HG02938 (cell line): ENCODE measurements around the gene XRCC6.
"Not testable (repeated sequence)": the region's sequence is repeated elsewhere in the genome, so short reads cannot be mapped to it uniquely, and the experiment has no call there.

Experiments used
- ATAC-seq: cut with Tn5 transposase; IDR thresholded peaks from one replicate; pipeline ENCODE4 v1.9.1; 2021; ENCODE audit warnings: mild to moderate bottlenecking, moderate library complexity; ENCODE audit not compliant: unreplicated experiment

Gene XRCC6

DNA sequence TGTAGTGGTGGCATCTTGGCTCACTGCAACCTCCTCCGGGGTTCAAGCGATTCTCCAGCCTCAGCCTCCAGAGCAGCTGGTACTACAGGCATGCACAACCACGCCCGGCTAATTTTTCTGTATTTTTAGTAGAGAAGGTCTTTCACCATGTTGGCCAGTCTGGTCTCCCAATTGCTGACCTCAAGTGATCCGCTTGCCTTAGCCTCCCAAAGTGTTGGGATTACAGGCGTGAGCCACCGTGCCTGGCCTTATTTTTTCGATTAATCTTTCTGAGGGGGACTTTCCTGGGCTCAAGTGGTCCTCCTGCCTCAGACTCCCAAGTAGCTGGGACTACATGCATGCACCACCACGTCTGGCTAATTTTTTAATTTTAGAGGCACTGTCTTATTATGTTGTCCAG is 62.0 kb downstream of the XRCC6 start:
- ATAC-seq = no peak

DNA sequence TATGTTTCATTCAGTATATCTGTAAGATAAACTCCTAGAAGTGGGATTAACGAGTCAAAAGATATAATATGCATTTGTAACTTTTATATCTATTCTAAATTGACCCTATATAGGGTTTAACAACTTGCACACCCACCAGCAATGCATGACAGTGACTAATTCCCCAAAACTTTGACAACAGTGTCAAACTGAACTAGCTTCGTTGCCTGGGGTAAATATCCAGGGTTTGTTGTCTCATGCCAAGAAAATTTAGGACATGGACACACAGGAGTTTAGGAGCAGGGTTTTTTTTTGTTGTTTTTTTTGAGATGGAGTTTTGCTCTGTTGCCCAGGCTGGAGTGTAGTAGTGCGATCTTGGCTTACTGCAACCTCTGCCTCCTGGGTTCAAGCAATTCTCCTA is 62.5 kb downstream of the XRCC6 start:
- ATAC-seq = no peak

DNA sequence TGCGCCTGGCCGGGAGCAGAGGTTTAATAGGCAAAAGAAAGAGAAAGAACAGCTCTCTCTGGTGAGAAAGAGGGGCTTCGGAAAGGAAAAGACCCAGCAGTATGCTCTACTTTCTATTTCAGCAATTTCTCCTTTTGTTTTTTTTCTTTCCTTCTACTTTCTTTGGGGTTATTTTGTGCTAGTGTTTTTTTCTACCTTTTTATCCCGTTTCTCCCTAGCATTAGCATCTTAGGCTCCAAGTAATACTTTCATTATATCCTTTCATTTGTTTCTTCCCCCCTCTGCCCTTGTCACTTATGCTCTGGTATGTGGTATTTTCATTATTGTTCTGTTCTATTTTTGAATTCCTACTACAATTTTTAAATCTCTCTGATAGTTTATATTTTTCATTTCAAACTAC is 63.1 kb downstream of the XRCC6 start:
- no peak for ATAC-seq

DNA sequence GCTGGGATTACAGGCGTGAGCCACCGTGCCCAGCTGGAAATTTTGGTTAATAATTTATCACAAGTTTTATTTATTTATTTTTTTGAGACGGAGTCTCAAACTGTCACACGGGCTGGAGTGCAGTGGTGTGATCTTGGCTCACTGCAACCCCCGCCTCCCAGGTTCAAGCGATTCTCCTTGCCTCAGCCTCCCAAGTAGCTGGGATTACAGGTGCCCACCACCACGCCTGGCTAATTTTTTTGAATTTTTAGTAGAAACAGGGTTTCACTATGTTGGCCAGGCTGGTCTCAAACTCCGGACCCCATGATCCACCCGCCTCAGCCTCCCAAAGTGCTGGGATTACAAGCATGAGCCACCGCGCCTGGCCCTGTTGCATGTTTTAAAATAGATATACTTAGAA is 65.8 kb downstream of the XRCC6 start:
- not testable (repeated sequence) for ATAC-seq

DNA sequence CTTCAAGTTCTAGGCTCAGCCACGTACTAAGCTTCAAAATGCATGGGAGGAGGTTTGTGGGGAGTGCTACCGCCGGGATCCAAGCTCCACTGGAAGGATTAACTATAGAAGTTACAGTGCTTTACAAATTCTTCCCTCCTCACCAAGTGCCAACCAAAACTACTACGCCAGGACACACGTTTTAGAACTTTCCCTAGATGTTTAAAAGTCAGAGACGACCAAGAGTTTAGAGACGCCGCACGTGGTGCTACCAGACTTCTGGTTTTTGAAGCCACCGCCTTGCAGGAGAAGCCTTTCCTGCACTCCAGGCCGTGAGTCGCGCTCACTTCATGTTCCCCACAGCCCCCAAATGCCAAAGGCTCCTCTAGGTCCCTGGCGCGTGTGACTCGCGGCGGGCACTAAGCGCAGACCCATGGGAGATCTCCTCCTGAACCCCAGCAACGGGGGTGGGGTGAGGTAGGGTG is 66.8 kb downstream of the XRCC6 start:
- ATAC-seq = no peak

DNA sequence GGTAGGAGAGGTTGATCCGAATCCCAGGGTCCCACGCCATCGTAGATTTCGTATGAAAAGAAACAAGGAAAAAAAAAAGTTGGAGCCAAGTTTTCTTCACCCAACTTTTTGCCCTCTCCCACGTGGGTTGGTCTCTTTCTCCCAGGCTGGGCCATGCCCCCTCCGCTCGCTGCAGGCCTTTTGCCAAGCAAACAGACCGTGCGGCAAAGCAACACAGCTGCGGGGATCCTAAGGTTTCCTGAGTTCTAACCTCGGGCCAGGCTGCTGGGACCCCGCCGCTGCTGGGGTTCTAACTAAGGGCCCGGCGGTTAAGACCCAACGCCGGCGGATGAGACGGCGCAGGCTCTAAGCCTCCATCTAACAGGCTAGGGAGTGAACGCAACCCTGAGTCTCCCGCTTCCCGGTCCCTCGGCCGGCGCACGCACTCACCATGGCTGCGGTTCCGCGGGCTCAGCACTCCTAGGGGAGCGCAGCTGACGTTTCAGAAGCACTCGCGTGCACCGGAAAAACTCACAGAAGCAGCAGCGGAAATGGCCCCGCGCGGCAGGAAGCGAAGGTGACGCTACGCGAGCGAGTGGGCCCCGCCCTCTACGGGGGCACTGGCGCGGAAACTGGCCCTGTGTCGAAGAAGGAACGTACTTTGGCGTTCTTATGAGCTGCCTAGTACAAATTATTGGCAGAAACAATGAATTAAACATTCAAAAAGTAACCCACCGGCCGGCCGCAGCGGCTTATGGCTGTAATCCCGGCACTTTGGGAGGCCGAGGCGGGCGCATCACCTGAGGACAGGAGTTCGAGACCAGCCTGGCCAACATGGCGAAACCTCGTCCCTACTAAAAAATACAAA is 67.5 kb downstream of the XRCC6 start, which contains the start of gene SNU13:
TSS of gene SNU13 (minus strand) at position 503 of the 847 bp plus-strand sequence. CDS start at position 432, 71 bp downstream.
- ATAC-seq = peak; percentile 84

DNA sequence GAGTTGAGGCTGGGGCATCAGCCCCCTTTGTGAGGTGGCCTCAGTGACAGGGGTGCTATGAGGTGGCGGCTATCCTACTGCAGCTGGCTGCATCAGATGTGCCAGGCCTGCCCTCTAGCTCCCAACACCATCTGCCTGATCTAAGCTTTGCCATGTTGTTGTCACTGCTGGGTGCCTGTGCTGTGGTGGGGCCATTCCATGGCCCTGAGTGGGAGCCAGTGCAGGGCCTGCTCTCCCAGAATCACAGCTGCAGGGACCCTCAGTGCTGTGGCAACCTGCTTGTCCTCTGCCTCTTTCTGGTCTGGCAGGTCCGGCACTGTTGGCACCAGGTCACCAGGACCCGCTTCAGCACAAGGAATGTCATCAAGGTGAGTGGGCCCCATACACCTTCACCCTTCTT is 69.4 kb downstream of the XRCC6 start:
- ATAC-seq = no peak

DNA sequence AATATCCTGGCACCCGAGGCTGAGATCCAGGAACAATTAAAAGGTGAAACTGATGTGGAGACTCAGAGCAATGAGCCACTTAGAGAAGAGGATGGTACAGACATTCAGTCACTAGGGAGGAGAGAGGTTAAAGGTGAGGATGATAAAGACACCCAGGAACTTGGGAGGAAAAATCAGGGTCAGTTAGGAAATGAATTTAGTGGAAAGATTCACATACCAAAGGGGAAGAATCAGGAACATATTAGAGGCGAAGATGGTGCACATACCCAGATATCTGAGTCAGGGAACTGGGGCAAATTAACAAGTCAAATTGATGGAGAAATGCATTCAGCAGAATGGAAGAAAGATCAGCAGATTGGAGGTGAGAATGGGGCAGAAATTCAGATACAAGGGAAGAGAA is 74.1 kb downstream of the XRCC6 start:
- ATAC-seq = no peak

DNA sequence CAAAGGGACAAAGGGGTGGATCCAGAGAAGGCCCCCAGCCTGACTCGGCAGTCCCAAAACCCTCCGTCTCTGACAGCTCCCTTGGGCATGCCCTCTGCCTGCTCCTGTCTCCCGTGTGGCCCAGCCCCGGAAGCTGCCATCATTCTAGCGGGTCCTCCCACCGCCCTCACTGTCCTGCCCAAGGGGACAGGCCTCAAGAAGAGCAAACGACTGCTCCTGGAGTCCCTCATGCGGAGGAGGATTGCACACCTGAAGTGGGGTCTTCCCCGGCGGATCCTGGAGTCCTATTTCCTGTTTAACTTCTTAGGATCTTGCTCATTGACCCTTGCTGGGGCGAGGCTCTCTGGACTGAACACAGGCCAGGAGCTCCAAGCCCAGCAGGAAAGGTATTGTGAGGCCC is 75.6 kb downstream of the XRCC6 start:
- ATAC-seq = no peak

DNA sequence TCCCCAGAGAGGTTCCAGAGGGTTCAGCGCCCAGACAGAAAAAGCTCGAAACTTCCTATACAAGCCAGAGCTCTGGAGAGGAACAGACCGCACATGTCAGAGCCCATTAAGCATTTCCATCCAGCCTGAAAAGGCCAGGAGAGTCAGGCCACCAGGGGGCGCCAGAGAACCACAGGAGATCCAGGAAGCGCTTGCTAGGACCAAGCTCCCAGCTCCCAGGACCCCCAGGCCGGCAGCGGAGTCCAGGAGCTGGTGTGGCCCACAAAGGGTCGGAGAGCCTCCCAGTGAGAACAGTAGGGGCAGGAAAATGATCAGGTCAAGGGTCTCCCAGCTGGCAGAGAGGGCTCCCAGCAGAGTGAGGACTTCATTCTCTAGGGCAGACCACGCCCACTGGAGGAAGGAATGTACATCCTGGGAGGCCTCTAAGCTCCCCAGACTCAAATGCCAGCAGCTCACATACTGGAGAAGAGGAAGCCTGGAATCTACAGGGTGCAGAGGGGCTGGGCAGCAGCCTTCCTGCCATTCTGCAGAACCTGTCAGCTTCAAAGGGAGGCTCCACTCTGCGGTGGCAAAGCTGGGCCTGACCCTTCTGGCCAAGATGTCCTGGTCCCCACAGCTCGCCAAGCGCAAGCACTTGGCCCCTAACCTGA is 76.2 kb downstream of the XRCC6 start:
- ATAC-seq = no peak

DNA sequence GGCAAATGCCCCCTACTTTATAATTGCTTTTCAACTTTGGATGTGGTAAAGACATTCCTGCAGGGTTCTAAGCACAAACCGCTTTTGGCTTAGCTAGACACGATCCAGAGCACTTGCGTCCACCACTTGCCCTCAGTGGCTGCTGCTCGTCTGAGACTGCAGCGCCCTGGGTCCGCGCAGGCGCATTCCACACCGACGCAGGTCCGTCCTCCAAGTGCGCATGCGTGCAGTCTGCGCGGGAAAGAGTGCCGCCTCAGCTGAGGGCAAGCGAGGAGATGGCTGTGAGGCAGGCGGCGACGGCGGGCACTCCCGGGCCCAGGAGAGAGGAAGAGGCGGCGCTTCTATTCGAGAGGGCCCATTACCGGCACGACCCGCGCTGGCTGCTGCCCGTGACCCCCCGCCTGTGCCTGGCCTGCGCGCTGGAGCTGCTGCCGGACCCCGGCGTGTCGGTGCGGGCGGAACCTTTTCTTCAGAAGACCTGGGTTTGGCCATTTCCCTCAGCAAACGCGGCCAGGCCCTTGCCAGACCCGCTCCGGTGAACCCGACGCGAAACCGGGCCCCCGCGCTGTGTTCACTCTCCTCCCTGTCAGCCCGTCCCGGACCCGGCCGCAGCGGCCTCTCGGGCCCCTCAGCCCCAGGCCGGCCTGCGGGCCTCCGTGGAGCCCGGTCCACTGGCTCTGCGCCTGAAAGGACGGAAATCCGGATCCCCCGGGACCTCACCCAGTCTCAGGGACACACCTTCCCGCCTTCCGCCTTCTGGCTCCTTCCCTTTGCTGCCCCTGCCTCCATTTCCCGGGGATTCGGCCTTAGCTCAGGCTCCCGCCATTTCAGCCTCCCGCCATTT is 78.4 kb downstream of the XRCC6 start, which contains the start of gene MEI1:
TSS of gene MEI1 (plus strand) at position 240 of the 844 bp plus-strand sequence. CDS start at position 276, 36 bp downstream.
- ATAC-seq = no peak

DNA sequence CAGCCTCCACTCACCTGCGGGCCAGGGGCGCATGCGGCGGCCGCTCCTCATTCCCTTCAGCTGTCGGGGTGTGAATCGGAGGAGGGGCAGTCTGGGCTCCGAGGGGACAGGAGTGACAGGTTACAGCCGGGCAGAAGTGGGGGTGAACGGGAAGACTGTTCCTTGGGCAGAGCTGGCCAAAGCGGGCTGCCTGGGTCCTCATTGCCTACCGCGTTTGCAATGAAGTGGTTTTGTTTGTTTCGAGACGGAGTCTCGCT is 78.9 kb downstream of the XRCC6 start:
- no peak for ATAC-seq

DNA sequence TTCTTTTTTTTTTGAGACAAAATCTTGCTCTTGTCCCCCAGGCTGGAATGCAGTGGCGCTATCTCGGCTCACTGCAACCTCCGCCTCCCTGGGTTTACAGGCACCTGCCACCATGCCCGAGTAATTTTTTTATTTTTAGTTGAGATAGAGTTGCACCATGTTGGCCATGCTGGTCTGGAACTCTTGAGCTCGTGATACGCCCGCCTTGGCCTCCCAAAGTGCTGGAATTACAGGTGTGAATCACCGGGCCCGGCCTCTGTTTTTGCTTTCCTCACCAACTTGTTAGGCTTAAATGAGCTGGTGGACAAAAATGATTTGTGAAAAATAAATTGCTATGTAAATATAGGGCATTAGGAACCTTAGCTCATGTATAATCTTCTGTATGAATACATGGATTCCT is 81.7 kb downstream of the XRCC6 start:
- no peak for ATAC-seq

DNA sequence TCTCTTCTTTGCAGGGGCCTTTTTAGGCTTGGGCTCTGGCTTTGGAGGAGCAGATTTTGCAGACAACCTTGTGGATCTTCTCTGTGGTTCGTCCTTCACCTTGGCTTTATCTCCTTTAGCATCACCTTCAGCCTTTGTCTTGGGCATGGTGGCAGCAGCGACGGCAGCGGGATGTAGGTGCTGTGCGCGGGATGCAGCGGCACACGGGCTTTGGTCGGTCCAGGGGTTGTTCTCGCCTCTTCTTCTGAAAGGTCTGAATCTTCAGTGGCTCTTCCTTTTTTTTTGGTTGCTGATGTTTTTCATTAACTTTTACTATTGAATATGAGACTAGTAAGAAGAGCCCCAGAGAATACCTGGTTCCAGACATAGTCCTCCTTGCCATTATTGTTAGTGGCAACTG is 88.2 kb downstream of the XRCC6 start:
- ATAC-seq = no peak

DNA sequence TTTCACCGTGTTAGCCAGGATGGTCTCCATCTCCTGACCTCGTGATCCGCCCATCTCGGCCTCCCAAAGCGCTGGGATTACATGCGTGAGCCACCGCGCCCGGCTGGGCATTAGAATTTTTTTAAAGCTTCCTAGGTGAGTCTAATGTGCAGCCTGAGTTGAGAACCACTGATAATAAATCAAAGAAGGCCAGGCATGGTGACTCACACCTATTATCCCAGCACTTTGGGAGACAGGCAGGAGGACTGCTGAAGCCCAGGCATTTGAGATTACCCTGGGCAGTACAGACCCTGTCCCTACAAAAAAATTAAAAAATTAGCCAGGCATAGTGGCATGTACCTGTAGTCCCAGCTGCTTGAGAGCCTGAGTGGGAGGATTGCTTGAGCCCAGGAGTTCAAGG is 91.9 kb downstream of the XRCC6 start:
- no peak for ATAC-seq
